GM19238 (cell line): ENCODE results near the gene LRRC61.
"Not testable (repeated sequence)": the region's sequence is repeated elsewhere in the genome, so short reads cannot be mapped to it uniquely, and the experiment has no call there.

ENCODE experiments used
- DNase-seq: peaks from one replicate; pipeline ENCODE4 v3.0.0; 2011; ENCODE audit warnings: low spot score; ENCODE audit not compliant: insufficient read length

Gene LRRC61

DNA sequence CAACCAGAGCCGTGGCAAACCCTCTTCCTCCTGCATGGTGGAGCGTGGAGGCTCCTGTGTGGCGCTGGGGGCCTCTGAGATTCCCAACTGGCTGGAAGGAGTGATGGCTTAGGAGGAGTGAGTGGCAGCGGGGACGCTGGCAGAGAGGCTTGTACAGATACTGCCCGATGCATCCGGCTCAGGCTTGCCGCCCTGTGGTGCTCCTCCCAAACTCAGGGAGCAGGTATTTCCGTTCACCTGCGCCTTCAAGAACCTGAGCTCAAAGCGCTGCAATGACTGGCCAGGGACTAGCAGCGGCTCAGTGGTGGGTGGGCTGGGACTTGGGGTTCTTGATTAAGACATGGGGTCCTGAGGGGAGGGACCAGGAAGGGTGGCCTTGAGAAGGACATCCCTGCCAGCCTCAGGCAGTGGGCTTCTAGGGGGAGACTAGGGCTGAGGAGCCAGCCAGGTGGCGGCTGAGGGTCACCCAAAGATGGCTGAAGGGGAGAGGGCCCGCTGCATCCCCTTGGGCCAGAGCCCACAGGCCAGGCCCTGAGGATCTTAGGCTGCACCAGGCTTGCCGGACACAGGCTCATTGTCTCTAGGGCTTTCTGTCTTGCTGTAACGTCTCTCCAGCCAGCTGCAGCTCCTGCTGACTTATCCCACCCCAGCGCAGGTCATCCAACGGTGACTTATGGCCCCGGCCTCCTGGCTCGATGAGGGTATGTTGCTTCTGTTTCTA lies 59.1 kb downstream of the LRRC61 start:
- DNase-seq: no peak

DNA sequence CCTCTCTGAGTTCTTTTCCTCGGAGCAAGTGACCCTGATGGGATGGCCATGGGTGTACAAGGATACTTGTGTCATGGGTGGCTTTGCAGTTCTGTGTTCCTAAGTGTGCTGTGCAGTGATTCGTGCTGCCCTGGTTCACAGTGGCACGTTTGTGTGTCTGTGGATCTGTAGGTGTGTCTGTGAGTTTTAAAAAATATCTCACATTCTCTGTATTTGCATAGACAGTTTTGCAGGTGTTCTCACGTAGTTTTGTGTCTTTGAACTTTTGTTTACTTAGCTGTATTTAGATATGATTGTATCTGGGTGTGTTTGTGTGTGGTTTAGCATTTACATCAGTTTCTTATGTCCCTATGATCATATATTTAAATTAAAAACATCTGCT lies 59.7 kb downstream of the LRRC61 start:
- DNase-seq: no peak

DNA sequence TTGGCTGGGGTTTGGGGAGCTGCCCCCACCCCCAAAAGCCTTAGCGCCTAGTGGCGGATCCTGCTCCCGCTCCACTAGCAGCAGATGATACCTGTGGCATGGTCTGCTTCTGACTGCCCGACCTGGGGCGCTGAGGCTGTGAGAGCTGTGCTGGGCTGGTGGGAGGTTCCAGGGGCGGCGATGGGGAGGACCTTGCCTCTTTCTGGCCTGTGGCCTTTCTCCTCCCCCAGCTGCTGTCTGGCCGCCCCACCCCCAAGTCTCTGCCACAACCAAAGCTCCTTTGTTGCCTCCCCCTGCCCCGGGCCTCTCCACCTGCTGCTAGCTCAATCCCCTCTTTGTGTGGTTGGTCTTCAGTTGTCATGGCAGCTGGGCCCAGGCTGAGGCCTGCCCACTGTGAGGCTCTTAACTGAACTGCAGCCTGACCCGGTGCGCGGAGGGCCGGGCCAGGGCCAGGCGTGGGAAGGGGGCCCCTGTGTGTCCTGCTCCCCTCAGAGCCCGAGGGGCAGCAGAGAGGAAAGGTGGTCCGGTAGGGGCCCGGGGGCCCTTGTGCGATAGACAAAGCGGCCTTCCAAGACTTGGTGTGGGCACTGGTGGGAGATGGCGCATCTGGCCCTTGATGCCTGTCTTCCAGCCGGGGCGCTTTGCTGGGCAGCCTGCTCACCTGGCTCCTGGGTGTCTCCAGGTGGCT lies 60.7 kb downstream of the LRRC61 start:
- no peak for DNase-seq

DNA sequence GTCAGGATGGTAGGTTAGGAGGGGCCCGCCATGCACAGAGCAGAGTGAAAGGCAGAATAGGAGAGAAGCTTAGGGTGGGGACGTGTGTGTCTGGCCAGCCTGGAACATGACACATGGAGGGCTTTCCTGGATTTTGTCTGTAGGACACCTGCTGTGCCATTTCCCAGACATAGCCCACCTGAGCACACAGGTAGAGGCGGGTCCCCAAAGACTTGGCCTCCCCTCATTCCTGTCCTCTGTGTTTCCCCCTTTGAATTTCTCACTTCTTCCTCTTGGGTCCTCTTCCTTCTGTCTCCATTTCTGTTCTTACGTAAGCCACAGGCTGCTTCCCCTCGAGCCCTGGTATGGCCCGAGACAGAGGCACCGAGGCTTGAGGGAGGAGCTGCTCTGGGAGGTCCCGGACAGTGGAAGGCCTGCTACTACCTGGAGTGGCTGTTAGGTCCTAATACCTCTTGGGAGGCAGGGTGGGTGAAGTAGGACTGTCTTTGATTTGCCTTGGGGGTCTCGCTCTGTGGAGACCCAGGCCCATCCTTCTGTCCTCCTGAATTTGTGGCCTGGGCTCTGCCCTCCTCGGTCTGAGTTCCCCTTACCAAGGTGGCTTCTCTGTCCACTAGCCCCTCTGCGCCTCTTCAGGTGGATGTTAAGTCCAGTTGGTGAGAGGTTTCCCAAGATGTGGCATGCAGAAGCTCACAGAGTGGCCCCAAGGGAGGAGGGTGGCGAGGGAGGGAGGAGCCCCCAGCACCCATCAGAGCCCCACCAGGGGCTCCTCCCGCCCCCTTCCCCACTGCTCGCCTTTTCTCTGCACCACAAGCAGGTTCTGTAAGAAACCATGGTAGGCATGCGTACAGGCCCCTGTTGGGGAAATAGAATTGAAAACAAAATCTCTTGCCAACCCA lies 61.5 kb downstream of the LRRC61 start:
- DNase-seq: no peak

DNA sequence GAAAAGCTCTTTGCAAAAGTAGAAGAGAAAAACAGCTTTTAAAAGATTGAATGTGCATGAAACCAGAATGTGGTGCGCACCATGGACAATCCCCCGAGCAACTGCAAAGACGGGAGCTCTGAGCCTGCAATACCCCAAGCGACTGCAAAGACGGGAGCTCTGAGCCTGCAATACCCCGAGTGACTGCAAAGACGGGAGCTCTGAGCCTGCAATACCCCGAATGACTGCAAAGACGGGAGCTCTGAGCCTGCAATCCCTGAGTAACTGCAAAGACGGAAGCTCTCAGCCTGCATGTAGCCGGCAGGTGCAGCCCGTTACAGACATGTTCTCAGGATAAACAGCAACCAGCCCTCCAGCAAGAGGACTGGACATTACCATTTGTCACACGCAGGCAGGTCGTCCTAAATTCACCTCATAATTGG lies 62.2 kb downstream of the LRRC61 start:
- DNase-seq: no peak

DNA sequence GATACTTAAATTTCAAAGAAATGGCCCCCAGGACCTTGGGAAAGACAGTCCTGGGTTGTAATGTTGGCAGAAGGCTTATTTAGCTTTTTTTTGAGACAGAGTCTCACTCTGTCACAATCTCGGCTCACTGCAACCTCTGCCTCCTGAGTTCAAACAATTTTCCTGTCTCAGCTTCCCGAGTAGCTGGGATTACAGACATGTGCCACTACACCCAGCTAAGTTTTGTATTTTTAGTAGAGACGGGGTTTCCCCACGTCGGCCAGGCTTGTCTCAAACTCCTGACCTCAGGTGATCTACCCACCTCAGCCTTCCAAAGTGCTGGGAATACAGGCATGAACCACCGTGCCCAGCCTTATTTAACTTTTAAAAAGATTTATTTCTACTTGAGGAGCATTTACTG lies 62.7 kb downstream of the LRRC61 start:
- DNase-seq: not testable (repeated sequence)
